GM12872 (cell line): ENCODE measurements around the gene UNKL.

Source experiments
- TF ChIP-seq, protein P1 (sequence below): IDR thresholded peaks from 3 replicates; pipeline ENCODE4 v1.5.1; 2011; ENCODE audit warnings: low read depth, mild to moderate bottlenecking, low read length, moderate library complexity; ENCODE audit not compliant: insufficient read depth

Gene UNKL

DNA sequence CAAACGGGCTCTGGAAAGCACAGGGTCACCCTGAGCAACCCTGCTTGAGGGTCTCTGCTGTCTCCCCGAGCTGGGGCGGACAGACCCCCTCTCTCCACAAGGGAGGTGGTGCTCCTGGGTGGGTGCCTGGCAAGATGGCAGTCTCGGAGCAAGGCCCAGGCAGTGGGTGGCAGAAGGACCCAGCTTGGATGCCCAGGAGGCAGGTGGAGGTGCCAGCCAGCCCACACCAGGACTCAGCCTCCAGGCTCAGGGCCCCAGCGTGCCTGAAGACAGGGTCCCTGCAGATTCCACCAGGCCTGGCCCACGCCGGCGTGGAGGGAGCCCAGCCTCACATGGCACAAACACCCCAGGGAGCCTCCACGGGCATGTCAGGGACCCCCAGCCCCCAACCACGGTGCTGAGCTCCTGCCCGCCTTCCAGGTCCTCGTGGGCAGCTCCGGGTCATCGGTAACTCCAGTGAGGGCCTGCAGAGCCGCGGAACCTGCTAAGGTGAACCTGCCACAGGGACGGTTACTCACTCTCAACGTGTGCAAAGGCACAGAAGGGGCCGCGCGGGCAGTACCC lies 20.8 kb downstream of the UNKL start:
- TF ChIP-seq, protein P1, sequence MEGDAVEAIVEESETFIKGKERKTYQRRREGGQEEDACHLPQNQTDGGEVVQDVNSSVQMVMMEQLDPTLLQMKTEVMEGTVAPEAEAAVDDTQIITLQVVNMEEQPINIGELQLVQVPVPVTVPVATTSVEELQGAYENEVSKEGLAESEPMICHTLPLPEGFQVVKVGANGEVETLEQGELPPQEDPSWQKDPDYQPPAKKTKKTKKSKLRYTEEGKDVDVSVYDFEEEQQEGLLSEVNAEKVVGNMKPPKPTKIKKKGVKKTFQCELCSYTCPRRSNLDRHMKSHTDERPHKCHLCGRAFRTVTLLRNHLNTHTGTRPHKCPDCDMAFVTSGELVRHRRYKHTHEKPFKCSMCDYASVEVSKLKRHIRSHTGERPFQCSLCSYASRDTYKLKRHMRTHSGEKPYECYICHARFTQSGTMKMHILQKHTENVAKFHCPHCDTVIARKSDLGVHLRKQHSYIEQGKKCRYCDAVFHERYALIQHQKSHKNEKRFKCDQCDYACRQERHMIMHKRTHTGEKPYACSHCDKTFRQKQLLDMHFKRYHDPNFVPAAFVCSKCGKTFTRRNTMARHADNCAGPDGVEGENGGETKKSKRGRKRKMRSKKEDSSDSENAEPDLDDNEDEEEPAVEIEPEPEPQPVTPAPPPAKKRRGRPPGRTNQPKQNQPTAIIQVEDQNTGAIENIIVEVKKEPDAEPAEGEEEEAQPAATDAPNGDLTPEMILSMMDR, result no peak

DNA sequence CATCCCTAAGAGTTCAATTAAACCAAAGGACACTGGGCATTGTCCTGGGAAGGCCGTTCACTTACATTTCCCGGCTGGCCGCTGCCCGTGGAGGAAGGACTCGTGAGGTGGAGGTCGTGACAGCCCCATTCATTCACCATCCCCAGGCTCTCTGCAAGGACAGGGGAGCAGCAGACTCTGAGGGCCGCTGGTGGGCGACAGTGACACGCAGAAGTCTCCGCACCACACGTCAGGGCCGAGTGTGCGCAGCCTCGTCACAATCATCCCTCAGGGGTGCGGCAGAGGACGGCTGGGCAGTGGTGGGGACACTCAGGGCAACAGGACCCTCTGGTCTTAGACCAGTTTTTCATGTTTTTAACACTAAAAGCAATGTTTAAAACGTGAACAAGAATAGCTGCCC lies 21.7 kb downstream of the UNKL start:
- TF ChIP-seq, protein P1, result no peak

DNA sequence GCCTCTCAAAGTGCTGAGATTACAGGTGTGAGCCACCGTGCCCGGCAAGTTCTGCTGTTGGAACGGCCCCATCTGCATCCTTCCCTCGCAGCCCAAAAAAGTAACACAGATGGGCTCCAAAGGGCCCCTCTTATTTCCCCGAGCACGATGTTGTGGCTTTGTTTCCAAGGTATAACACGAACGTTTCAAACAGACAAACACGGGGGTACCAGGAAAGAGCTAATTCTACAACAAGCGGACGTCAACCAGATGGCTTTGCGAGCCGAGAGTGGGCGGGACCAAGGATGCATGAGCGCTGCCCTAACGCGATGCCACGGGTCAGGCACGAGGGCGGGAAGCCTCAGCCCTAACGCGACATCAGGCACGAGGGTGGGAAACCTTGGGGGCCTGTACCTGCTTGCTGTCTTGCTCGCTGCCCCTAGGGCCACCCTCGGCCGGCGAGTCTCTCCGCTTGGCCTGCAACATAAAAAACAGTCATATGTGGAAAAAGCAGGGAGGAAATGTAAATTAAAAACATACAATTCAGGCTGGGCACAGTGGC lies 24.2 kb downstream of the UNKL start:
- TF ChIP-seq, protein P1, result no peak

DNA sequence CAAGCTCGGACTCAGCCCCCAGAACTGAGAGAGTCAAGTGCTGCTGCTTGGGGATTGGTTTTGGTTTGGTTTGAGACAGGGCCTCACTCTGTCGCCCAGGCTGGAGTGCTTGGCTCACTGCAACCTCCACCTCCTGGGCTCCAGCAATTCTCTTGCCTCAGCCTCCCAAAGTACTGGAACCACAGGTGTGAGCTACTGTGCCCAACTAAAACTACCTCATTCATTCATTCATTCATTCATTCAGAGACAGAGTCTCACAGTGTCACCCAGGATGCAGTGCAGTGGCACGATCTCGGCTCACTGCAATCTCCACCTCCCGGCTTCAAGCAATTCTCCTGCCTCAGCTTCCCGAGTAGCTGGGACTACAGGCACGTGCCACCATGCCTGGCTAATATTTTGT lies 24.7 kb downstream of the UNKL start:
- TF ChIP-seq, protein P1, result no peak

DNA sequence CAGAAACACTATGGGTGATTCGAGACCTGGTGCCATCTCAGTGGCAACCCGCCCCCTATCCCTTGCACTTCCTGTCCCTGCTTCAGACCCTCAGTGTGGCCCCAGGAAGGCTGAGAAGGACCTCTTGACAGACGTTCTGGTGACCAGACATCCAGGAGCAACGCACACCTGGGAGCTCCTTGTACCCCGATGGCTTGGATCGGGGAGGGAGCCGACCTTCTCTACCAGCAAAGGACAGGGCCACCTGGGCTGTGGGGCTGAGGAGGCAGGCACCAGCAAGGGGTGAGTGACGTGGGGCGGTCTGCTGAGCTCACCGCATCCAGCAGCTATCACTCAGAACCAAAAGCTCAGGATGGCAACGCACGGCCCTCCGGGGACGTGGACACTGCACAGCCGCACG lies 27.2 kb downstream of the UNKL start:
- TF ChIP-seq, protein P1, result no peak

DNA sequence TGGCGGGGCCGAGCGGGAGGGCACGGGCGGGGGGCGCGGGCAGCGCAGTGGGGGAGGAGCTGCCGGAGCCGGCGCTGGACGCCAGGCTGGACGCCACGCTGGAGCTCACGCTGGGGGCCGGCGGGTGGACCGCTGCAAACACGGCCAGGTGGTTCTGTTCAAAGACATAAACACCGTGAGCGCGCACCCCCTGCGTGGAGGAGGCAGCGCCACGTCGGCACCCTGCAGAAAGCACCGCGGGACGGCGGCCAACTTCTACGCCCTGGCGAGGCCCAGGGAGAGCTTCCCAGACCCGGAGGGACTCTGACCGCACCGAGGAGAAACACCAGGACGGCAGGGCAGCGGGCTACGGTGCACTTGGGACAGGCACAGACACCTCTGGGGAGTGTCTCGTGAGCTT lies 29.3 kb downstream of the UNKL start:
- TF ChIP-seq, protein P1, result no peak

DNA sequence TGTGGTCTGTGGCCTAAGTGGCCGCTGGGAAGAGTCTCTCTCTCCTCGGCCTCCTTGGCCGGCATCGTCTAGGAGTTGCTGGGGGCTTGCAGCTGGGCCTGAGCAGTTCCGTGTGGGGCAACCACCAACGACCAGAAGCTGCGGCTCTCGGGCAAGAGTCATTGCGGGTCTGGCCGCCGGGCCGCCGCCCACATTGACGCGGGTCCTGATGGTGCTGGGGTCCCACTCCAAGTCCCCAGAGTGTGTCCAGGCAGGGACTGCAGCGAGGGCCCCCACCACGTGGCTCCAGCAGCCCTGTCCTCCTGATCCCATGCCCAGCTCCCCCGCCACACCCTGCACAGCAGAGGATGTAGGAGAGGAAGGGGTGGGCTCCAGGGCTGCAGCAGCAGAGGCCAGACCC lies 30.9 kb downstream of the UNKL start:
- TF ChIP-seq, protein P1, result no peak
